Spinal cord (tissue), 10 donors: ENCODE data around the gene PALD1. TPM values are rescaled to one million over a fixed set of nuclear protein-coding genes. Genes with fewer than 3 reads are reported as not detected.

Source experiments
- DNase-seq, 6 donors: peaks; one replicate each; pipeline versions ENCODE4 v3.0.0 to v3.0.0-alpha.2; 2013 to 2015; ENCODE audit warnings: low spot score in 6 of 6, low read depth in 4 of 6
- H3K27ac ChIP-seq: one replicate; pipeline ENCODE4 v1.5.1; 2013; ENCODE audit warnings: low read depth, low read length, control low read depth
- H3K27me3 ChIP-seq: one replicate; pipeline ENCODE4 v1.6.1; 2013; ENCODE audit warnings: low read length; ENCODE audit not compliant: control insufficient read depth, insufficient read depth
- H3K36me3 ChIP-seq: one replicate; pipeline ENCODE4 v1.6.1; 2013; ENCODE audit warnings: low read length; ENCODE audit not compliant: control insufficient read depth, insufficient read depth
- H3K4me1 ChIP-seq: one replicate; pipeline ENCODE4 v1.6.1; 2013; ENCODE audit warnings: low read length; ENCODE audit not compliant: control insufficient read depth, insufficient read depth
- H3K4me3 ChIP-seq: one replicate; pipeline ENCODE4 v1.5.1; 2013; ENCODE audit warnings: low read depth, low read length, control low read depth
- H3K9me3 ChIP-seq: one replicate; pipeline ENCODE4 v1.6.1; 2013; ENCODE audit warnings: low read length; ENCODE audit not compliant: control insufficient read depth, insufficient read depth
- WGBS: methylation state at CpG from one replicate; pipeline ENCODE4 v1.1.5; 2013; ENCODE audit warnings: missing lambda C conversion rate; ENCODE audit not compliant: insufficient coverage; 5-methylcytosine and 5-hydroxymethylcytosine counted together
- polyA plus RNA-seq, 2 donors: library from polyadenylated mRNA; unstranded; fragments of 120-200 nt; gene quantifications; one replicate each; pipeline ENCODE4 v1.2.1, GENCODE V29; 2013; ENCODE audit not compliant: insufficient read length in 2 of 2
- total RNA-seq, 2 donors: library from RNA; depleted of rRNA in 1 of 2; stranded (reverse); fragments of 120-200 nt in 1 of 2; fragments of >200 nt in 1 of 2; gene quantifications; one replicate each; pipeline versions ENCODE4 v1.2.3 to v1.2.4, GENCODE V29; 2013 to 2014
- donor health status: healthy.

The PALD1 gene
- total and polyA plus RNA-seq, 4 donors, result 10.0 to 26.3 (median 24.1) TPM

- Histone ChIP-seq H3K4me3 (no peak overlapping the region), H3K36me3 (peaks cover 54% of the 10 kb centered on the region), H3K9me3 (no peaks in the 10 kb centered on the region), H3K27me3 (no peaks in the 10 kb centered on the region), H3K4me1 (peaks cover 5% of the 10 kb centered on the region), H3K27ac (no peak overlapping the region)
- DNase-seq, result no peak
- WGBS, result 83% methylated on average over 12 of the region's 12 CpGs
Observed at GRCh38 chr10:70544431-70545340, 66.1 kb downstream of the PALD1 start.

DNA sequence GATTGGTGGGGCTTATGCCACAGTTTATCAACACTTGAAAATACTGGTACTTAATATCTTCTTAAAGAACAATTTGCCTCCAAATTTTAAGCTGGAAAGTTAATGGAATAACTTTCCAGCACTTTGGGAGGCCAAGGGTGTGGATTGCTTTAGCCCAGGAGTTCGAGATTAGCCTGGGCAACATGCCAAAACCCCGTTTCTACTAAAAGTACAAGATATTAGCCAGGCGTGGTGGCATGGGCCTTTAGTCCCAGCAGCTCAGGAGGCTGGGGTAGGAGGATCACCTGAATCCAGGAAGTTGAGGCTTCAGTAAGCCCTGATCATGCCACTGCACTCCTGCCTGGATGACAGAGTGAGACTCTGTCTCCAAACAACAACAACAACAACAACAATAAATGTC is 68.0 kb downstream of the PALD1 start:
- peaks cover 39% of the 10 kb centered on the region for H3K36me3 ChIP-seq
- no peak for DNase-seq
- no peaks in the 10 kb centered on the region for H3K27me3 ChIP-seq
- WGBS, result no CpG with 5 or more reads among the region's 3 CpGs
- H3K27ac ChIP-seq, result no peak overlapping the region
- H3K4me3 ChIP-seq, result no peak overlapping the region
- H3K4me1 ChIP-seq, result peaks cover 18% of the 10 kb centered on the region
- no peaks in the 10 kb centered on the region for H3K9me3 ChIP-seq

- Histone ChIP-seq H3K4me1 (peaks cover 23% of the 10 kb centered on the region), H3K27me3 (no peaks in the 10 kb centered on the region), H3K27ac (no peak overlapping the region), H3K36me3 (peaks cover 39% of the 10 kb centered on the region), H3K9me3 (no peaks in the 10 kb centered on the region), H3K4me3 (no peak overlapping the region)
- no peak for DNase-seq
- 84% methylated on average over 11 of the region's 12 CpGs for WGBS
Observed at GRCh38 chr10:70549351-70549961, 70.9 kb downstream of the PALD1 start.

- H3K36me3 ChIP-seq, result peaks cover 35% of the 10 kb centered on the region
- no peaks in the 10 kb centered on the region for H3K27me3 ChIP-seq
- H3K27ac ChIP-seq, result no peak overlapping the region
- no peaks in the 10 kb centered on the region for H3K9me3 ChIP-seq
- no peak overlapping the region for H3K4me3 ChIP-seq
- H3K4me1 ChIP-seq, result peaks cover 23% of the 10 kb centered on the region
- WGBS, result 100% methylated on average over 1 of the region's 3 CpGs
- DNase-seq, result peak; percentile 43 to 89 (median 56)
Observed at GRCh38 chr10:70549962-70550458, 71.4 kb downstream of the PALD1 start.

- no peaks in the 10 kb centered on the region for H3K9me3 ChIP-seq
- WGBS, result no CpG with 5 or more reads among the region's 6 CpGs
- H3K4me1 ChIP-seq, result peaks cover 23% of the 10 kb centered on the region
- no peak for DNase-seq
- H3K27ac ChIP-seq, result no peak overlapping the region
- peaks cover 38% of the 10 kb centered on the region for H3K36me3 ChIP-seq
- H3K4me3 ChIP-seq, result no peak overlapping the region
- no peaks in the 10 kb centered on the region for H3K27me3 ChIP-seq
Observed at GRCh38 chr10:70550459-70550858, 71.9 kb downstream of the PALD1 start.

GRCh38 chr10:70551466-70551865 is 72.9 kb downstream of the PALD1 start:
- Histone ChIP-seq H3K4me3 (no peak overlapping the region), H3K27ac (peak overlapping the region; percentile 41), H3K4me1 (peaks cover 23% of the 10 kb centered on the region), H3K9me3 (no peaks in the 10 kb centered on the region), H3K27me3 (no peaks in the 10 kb centered on the region), H3K36me3 (peaks cover 37% of the 10 kb centered on the region)
- peak in 1 of 6 donors; percentile 46 for DNase-seq
- WGBS, result 54% methylated on average over 2 of the region's 2 CpGs

GRCh38 chr10:70551971-70552422 is 73.4 kb downstream of the PALD1 start:
- DNase-seq, result no peak
- peak overlapping the region; percentile 41 for H3K27ac ChIP-seq
- H3K36me3 ChIP-seq, result peaks cover 37% of the 10 kb centered on the region
- H3K9me3 ChIP-seq, result no peaks in the 10 kb centered on the region
- H3K27me3 ChIP-seq, result no peaks in the 10 kb centered on the region
- H3K4me1 ChIP-seq, result peaks cover 23% of the 10 kb centered on the region
- no peak overlapping the region for H3K4me3 ChIP-seq
- WGBS, result 83% methylated on average over 16 of the region's 19 CpGs

- DNase-seq, result no peak
Observed at GRCh38 chr10:70552586-70552985, 74.0 kb downstream of the PALD1 start.

DNA sequence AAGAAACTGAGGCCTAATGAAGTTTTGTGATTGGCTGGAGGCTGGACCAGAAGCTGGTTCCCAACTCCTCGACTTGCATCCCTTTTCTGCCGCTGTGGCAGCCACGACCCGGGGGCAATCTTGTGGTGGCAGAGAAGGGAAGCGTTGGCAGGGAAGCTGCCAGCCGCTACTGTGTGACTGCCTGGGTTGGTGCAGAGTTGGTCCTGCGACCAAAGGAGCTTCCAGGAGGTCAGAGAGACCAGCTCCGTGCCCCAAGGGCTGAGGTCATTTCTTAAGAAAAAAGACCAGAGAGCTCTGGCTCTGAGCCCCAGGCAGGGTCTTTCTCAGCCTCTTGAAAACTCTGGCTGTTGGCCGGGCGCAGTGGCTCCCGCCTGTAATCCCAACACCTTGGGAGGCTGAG is 76.8 kb downstream of the PALD1 start:
- H3K9me3 ChIP-seq, result no peaks in the 10 kb centered on the region
- no peaks in the 10 kb centered on the region for H3K27me3 ChIP-seq
- H3K4me1 ChIP-seq, result peaks cover 27% of the 10 kb centered on the region
- DNase-seq, result no peak
- H3K27ac ChIP-seq, result no peak overlapping the region
- no peak overlapping the region for H3K4me3 ChIP-seq
- peaks cover 22% of the 10 kb centered on the region for H3K36me3 ChIP-seq
- whole genome bisulfite sequencing, result 88% methylated on average over 11 of the region's 11 CpGs

More at GRCh38 chr10:70552586-70552985, 74.0 kb downstream of the PALD1 start:
- WGBS, result 90% methylated on average over 2 of the region's 6 CpGs
- Histone ChIP-seq H3K9me3 (no peaks in the 10 kb centered on the region), H3K27ac (peak overlapping the region; percentile 16), H3K27me3 (no peaks in the 10 kb centered on the region), H3K4me1 (peaks cover 23% of the 10 kb centered on the region), H3K36me3 (peaks cover 36% of the 10 kb centered on the region), H3K4me3 (no peak overlapping the region)
